SH-SY5Y (cell line): Measurements from ENCODE around the gene PTPN7.

Source experiments
- GATA2 ChIP-seq: IDR thresholded peaks from 2 replicates; pipeline ENCODE4 v1.6.1; 2011; ENCODE audit warnings: mild to moderate bottlenecking, low read depth, low read length
- GATA3 ChIP-seq: IDR thresholded peaks from 2 replicates; pipeline ENCODE4 v1.6.1; 2011; ENCODE audit warnings: low read depth, mild to moderate bottlenecking, low read length, moderate library complexity

DNA sequence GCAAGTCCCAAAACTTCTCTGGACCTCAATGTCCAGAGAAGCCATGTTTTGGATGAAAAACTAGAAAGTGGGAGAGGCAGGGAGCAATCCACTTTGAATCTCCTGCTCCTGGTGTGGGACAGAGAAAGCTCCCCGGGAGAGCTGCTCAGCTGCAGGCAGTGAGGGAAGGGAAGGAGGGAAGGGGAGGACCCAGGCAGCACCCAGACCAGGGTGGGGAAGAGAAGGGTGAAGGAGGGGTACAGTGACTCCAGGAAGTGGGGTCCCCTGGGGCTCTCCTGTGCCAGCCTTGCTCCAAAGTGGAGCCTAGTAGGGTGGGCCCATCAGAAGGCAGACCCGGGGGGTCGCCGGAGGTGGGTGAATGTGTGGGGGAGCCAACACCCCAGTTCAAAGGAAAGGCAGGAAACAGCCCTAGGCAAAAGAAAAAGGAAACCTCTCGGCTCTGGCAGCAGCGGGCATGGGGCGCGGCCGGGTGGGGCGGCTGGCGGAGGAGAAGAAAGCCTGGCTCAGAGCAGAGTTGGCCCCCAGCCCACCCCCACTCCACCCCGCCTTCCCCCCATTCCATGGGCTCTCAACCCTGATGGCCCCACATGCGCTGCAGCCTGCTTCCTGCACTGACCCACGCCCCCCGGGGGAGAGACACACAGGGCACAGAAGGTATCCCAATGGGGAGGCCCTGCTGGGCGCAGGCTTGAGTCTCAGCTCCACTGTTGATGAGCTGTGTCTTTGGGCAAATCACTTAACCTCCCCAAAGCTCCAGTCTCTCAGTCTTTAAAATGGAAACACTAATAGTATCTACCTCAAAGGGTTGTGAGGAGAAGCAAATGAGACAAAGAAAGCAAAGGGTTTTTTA is 38.9 kb upstream of the PTPN7 start:
- TF ChIP-seq GATA2 (no peak), GATA3 (no peak)
